Measurements from ENCODE around the gene GPR135. TPM values are rescaled to one million over a fixed set of nuclear protein-coding genes. Genes with fewer than 3 reads are reported as not detected.

Gene GPR135
- total and polyA plus RNA-seq, 10 of the 15 experiments (the other 5 are each of a cell fraction or from before 2014, with no cell fraction given): 0.11 to 1.1 (median 0.86) TPM

- peak; percentile 92 for TF ChIP-seq MAX (IDR thresholded peaks at IDR 0.05; ENCODE audit: low read depth, low read length)
- TF ChIP-seq TARDBP (IDR thresholded peaks at IDR 0.05; ENCODE audit: borderline replicate concordance): no peak
- no peak for TF ChIP-seq NFYB (IDR thresholded peaks at IDR 0.05; ENCODE audit: insufficient read depth, low read depth, low read length)
- no peak for TF ChIP-seq ASH2L (IDR thresholded peaks at IDR 0.05; ENCODE audit: borderline replicate concordance, low read depth)
- TF ChIP-seq POU2F2 (IDR thresholded peaks at IDR 0.05; ENCODE audit: borderline replicate concordance, low read depth, low read length): peak; percentile 10; the same call in 1 of the 3 replicates
- no peak for TF ChIP-seq TBL1XR1 (IDR thresholded peaks at IDR 0.05; ENCODE audit: low read depth, low read length)
- no peak for TF ChIP-seq E2F8 (IDR thresholded peaks at IDR 0.05; ENCODE audit: low read depth, partially characterized antibody)
- TF ChIP-seq BCLAF1 (IDR thresholded peaks at IDR 0.05): no peak
- TF ChIP-seq BCL3 (IDR thresholded peaks at IDR 0.05; ENCODE audit: borderline replicate concordance, insufficient read depth, low read depth, low read length, poor library complexity, severe bottlenecking): no peak
- peak; percentile 21 for TF ChIP-seq RELA (IDR thresholded peaks at IDR 0.05; ENCODE audit: borderline replicate concordance, partially characterized antibody)
- peak; percentile 24 for TF ChIP-seq KLF5 (IDR thresholded peaks at IDR 0.05; ENCODE audit: partially characterized antibody)
- TF ChIP-seq E4F1 (IDR thresholded peaks at IDR 0.05; ENCODE audit: borderline replicate concordance, partially characterized antibody): peak; percentile 85
- TF ChIP-seq SREBF2 (IDR thresholded peaks at IDR 0.05; ENCODE audit: low read length): no peak
- TF ChIP-seq PBX3 (IDR thresholded peaks at IDR 0.05; ENCODE audit: insufficient replicate concordance, low read depth, low read length): no peak
- TF ChIP-seq NR2C2 (IDR thresholded peaks at IDR 0.05; ENCODE audit: borderline replicate concordance, control insufficient read depth, insufficient read length, low read depth): no peak
- no peak; the same call in 1 of the 2 replicates for TF ChIP-seq WRNIP1 (IDR thresholded peaks at IDR 0.05; ENCODE audit: borderline replicate concordance, low read depth, low read length)
Observed at GRCh38 chr14:59483819-59484638, 18.8 kb upstream of the GPR135 start, which contains the start of the genes JKAMP and L3HYPDH (continued).

Data from GM12878 (cell line).